GM12864 (cell line): ENCODE measurements around the gene USP28.

Source experiments
- DNase-seq: peaks from one replicate; pipeline ENCODE4 v3.0.0-alpha.2; 2011; ENCODE audit warnings: low read depth
- H3K4me3 ChIP-seq: 2 replicates; pipeline ENCODE4 v1.5.1; 2011; ENCODE audit warnings: mild to moderate bottlenecking, low read depth, low read length, control low read depth
- TF ChIP-seq, protein P1 (sequence below): IDR thresholded peaks from 2 replicates; pipeline ENCODE4 v1.5.1; 2011; ENCODE audit warnings: low read depth, mild to moderate bottlenecking, moderate library complexity, low read length, control low read depth, inconsistent platforms; ENCODE audit errors: missing control alignments

Gene USP28

DNA sequence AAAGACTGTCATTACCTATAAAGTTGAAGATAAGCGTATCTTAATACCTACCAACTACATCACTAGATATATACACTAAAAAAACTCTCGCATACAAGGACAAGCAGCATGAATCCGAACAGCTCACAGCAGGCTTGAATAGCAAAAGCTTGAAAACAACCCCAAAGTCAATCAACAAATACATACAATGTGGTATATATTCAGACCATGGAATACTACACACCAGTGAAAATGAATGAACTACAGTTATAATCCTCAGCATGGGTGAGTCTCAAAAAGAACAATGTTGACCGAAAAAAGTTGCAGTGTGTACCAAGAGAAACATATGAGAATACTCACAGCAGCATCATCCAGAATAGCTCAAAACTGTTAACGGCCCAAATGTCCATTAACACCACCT, 25.2 kb downstream of the USP28 start:
- H3K4me3 ChIP-seq, result no peak overlapping the region
- no peak for DNase-seq
- TF ChIP-seq, protein P1, sequence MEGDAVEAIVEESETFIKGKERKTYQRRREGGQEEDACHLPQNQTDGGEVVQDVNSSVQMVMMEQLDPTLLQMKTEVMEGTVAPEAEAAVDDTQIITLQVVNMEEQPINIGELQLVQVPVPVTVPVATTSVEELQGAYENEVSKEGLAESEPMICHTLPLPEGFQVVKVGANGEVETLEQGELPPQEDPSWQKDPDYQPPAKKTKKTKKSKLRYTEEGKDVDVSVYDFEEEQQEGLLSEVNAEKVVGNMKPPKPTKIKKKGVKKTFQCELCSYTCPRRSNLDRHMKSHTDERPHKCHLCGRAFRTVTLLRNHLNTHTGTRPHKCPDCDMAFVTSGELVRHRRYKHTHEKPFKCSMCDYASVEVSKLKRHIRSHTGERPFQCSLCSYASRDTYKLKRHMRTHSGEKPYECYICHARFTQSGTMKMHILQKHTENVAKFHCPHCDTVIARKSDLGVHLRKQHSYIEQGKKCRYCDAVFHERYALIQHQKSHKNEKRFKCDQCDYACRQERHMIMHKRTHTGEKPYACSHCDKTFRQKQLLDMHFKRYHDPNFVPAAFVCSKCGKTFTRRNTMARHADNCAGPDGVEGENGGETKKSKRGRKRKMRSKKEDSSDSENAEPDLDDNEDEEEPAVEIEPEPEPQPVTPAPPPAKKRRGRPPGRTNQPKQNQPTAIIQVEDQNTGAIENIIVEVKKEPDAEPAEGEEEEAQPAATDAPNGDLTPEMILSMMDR, result no peak

DNA sequence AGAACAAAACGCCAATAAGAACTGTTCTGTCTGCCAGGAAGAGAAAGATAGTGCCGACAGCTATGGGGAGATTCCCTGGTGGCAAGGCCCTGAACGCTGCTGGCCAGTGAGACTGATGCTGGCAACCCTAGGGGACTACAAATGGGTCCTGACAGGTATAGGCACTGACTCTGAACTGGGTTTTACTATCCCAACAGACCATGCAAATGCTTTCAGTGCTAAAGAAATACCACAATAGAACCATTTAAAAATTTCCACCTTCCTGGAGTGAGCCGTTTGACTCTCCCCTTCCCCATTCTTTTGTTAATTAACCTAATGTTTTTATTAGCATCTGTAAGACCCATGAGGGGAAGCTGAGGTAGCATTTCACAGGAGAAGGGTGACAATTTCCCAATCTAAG, 25.7 kb downstream of the USP28 start:
- TF ChIP-seq, protein P1, result no peak
- DNase-seq, result no peak
- H3K4me3 ChIP-seq, result no peak overlapping the region

DNA sequence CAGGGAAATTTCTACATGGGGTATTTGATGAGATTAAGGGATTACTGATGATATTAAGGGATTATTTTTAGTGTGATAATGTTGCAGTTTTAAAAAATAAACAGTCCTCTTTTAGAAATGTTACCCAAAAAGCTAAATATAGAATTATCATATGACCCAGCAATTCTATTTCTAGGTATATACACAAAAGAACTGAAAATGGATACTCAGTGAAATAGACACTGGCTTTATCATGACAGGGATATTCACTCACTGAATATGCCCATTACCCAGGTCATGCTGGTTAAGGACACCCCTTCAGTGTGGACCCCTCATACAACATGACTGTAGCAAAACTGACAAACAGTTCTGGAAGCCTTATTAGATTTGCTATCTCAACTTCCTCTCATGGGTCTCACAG, 27.8 kb downstream of the USP28 start:
- H3K4me3 ChIP-seq, result no peak overlapping the region
- no peak for DNase-seq
- TF ChIP-seq, protein P1, result no peak

DNA sequence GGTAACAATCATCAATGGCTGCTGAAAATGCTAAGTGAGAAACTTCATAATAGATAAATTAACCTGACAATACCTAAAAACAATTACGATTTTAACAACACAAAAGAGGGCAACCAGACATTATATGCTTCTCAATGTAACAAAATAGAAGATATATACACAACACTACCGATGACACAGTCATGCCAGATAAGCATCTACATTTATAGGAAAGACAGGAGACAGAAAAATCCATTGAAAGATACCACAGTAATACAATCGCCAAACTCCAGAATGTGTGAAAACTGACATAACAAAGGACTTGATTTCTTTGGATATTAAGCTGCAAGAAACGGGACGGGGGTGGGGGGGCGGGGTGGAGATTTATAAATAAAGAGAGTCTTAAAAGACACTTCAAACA, 28.3 kb downstream of the USP28 start:
- TF ChIP-seq, protein P1, result no peak
- H3K4me3 ChIP-seq, result no peak overlapping the region
- no peak for DNase-seq

DNA sequence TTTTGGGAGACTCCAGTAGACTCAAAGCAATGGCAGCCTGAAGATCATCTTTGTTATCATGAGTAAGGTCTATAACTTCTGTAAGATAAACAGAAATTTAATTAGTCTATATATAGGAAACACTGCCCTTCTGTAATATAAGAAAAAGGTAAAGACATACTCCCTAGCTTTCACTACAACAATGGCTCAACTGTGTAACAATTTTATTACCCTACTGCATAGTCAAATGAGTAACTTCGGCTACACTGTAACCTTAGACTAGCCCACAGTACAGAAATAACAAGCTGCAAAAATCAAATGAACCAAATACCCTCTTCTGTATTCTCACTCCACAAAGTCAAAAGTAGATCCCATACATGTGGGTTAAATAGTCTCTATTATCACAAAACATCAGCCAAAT, 33.7 kb downstream of the USP28 start:
- H3K4me3 ChIP-seq, result no peak overlapping the region; the same call in 1 of the 2 replicates
- DNase-seq, result no peak

DNA sequence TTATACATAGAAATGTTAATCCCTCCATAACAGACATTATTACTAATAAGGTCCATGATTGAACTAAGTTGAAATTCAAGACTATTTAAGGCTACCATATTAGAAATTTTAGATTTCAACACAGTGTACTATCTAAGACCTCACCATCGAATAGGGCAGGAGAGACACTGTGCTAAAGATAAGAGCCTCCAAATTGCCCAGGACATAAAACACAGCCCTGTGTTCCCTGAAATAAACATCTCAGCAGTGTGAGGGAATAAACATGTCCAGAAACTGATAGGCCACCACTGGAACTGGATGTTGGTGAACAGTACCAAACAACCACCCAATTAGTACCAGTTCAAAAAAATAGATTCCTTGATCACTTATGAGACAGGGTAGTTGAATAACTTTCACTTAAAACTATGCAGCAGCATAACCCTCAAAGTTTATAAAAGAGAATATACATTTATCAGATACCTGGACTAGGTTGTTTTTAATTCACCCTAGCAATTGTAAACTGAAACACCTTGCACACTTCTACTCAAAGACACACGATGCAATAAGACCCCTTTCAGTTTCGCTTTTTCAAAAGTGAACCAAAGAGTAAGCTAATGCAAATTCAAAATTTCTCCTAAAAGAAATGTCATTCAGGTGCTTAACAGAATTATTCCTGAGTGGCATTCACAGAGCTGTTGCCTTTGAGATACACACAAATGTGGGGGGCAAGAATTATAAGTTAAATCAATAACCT, 34.3 kb downstream of the USP28 start:
- DNase-seq, result no peak
- TF ChIP-seq, protein P1, result no peak
- H3K4me3 ChIP-seq, result no peak overlapping the region; the same call in 1 of the 2 replicates

More for the DNA sequence above, 33.7 kb downstream of the USP28 start:
- TF ChIP-seq, protein P1, result no peak

DNA sequence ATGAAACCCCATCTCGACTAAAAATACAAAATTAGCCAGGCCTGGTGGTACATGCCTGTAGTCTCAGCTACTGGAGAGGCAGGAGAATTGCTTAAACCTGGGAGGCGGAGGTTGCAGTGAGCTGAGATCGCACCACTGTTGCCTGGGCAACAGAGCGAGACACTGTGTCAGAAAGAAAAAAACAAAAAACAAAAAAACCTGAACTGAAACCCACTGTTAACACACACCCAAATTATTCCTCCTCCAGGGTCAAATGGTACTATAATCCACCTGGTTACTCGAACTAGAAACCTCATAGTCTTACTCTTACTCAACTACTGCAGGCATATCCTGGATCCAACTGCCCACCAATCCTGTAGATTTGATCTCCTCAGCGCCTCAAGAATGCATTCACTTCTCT, 35.5 kb downstream of the USP28 start:
- DNase-seq, result peak; percentile 61
- no peak overlapping the region for H3K4me3 ChIP-seq
- TF ChIP-seq, protein P1, result no peak
